Posterior vena cava (tissue), 2 donors: Measurements from ENCODE around the gene CSK. TPM values are rescaled to one million over a fixed set of nuclear protein-coding genes. Genes with fewer than 3 reads are reported as not detected.

ENCODE experiments used
- DNase-seq: peaks from one replicate; pipeline ENCODE4 v3.0.0-alpha.2; 2020; ENCODE audit warnings: low spot score
- intact Hi-C, 2 donors: fragments of 100-400 bp; cut with DNase I; formaldehyde crosslinking; loops; one replicate each; pipeline versions ENCODE4 v1.14.1 to v1.14.2; 2022 to 2023
- total RNA-seq, 2 donors: library from RNA; stranded (reverse); fragmentation: NEBNext Ultra II Directional; extraction: Animal tissue kit (Norgen Biotek cat#: 25700); gene quantifications; one replicate each; pipeline ENCODE4 v1.2.1, GENCODE V29; 2021
- donor health status: DM: yes; HTN: yes; CAD: no.
- donor health status: DM: yes; HTN: yes; CAD: no.

CSK gene
- total RNA-seq, 2 donors from 2014 or later = 29.6 to 31.8 TPM

DNA sequence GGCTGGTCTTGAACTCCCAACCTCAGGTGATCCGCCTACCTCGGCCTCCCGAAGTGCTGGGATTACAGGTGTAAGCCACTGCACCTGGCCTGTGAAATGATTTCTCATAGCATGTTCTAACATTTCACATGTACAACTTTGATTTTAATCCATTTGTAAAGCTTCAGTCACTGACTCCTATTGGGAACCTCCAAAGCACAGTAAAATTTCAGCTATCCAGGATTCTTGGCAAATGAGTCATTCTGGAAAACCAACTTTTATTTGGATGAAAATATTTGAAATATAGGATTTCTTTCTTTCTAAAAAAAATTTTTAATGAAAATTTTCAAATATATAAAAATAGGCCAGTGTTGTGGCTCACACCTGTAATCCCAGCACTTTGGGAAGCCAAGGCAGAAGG is 28.1 kb downstream of the CSK start:
- intact Hi-C loops = no loop called here
- no peak for DNase-seq

DNA sequence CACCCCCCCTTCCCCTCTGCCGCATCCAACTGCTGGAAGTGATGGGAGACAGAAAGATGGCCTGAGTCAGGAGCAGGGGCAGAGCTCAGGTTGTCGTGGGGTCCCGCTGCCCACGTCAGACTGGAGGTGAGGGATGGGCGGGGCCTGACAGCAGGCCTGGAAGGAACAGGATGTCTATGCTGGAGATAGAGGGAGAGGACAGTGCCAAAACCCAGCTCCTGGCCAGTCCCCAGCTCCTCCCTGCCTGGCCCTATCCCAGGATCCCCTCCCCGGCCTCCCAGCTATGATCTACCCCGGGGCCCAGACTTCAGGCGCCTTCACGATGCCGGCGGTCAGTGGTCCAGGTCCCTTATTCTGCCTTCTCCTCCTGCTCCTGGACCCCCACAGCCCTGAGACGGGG is 30.7 kb downstream of the CSK start, which contains the start of gene LMAN1L:
Gene LMAN1L, plus strand, starts transcription at position 303 of the 400 bp plus-strand sequence. Its CDS starts 20 bp downstream, at position 323.
- intact Hi-C loops = no loop called here
- DNase-seq = no peak

DNA sequence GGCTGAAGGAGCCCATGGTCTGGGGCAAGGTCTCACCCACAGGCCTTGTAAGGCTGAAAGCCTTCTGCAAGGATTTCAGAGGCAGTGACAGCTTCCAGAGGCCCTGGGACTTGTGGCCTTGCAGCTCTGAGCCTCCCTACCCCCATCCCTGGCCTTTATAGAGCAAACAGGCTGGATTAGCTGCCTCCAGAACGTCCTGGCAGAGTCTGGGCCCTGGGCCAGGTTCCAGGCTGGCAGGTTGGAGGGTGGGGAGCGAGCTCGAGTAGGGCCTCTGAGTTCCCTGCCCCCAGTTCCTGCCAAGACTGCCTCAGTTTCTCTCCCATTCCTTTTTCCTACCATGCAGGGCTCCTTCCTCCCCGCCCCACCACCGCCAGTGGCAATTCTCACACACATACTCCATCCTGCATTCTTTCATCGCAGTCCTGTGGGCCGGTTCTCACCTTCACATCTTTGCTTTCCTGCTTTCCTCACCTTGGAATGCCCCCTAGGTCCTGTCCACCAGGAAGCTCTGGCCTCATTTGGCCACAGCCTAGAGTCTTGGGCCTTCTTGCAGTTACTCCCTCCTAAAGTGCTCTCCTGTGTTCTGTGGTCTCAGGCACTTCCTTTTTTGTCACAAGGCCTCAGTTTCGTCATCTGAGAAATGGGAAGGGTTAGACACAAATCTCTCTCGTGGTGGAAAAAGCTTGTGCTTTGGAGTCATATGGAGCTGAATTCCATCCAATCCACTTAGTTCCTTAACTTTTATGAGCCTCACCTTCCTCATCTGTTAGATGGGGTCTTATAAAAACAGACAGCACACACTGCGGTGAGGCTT is 33.4 kb downstream of the CSK start:
- intact Hi-C loops = no loop called here

DNA sequence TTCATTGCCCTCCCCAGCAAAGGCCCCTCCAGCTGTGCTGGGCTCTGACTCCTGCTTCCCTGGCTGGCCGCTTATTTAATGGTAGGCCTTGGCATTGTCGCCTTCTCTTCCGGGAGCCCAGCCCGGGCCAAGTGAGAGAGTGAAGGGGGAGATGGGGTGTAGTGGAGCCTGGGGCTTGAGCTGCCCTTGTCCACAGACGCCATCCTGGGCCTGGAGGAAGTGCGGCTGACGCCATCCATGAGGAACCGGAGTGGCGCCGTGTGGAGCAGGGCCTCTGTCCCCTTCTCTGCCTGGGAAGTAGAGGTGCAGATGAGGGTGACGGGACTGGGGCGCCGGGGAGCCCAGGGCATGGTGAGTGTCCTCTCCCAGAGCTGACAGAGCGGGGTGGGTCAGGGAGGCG is 34.1 kb downstream of the CSK start:
- no peak for DNase-seq
- intact Hi-C loops = loop anchor here in 1 of 2 donors (1.0 kb wide), 1 partner anchor 26 kb away; no protein-coding TSS in a partner anchor

More for the DNA sequence above, 33.4 kb downstream of the CSK start:
- no peak for DNase-seq

DNA sequence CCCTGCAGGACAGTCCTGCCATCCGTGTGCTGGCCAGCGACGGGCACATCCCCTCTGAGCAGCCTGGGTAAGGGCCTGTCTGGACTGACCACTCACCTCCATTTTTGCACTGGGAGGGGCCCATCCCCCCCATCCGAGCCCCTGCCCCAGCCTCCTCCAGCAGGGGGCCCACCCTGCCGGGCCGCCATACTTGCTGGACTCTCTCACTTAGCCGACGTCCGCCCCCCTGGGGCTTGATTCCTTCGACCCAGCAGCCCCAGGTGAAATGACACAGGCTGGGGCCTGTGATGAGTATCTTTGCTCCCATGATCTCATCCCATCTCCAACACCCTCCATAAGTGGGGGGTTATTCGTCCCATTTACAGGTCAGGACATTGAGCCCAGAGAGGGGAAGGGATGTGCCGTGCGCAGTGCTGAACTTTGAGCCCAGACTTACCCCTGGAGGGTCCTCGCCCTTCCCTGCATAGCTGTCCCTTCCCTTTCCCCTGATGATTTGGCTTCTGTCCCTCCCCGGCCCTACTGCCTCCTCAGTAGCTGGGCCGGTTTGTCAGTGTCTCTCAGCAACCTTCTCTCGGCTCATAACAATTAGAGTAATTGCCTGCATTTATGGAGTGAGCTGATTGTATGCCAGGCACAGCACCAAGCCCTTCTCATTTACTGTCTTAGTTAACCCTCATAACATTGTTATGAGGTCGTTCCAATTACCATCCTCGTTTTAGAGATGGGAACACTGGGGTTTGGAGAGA is 34.9 kb downstream of the CSK start:
- DNase-seq = no peak
- intact Hi-C loops = loop anchor here in 1 of 2 donors (1.0 kb wide), 1 partner anchor 26 kb away; no protein-coding TSS in a partner anchor

DNA sequence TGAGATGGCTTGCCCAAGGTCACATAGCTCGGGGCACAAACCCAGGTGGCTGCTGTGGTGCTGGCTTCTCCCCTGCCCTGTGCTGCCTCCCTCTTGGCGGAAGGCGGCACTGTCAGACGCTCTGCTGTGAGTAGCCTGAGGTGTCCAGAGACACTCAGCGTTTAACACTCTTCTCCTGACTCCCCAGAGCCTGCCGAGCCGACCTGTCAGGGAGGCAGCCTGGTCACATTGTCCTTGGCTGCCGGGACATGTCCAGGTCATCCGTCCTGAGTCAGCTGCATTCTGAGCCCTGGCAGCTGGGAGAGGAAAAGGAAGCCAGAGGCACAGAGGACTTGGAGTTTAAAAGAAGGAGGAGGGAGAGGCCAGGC is 35.5 kb downstream of the CSK start:
- intact Hi-C loops = no loop called here
- no peak for DNase-seq

DNA sequence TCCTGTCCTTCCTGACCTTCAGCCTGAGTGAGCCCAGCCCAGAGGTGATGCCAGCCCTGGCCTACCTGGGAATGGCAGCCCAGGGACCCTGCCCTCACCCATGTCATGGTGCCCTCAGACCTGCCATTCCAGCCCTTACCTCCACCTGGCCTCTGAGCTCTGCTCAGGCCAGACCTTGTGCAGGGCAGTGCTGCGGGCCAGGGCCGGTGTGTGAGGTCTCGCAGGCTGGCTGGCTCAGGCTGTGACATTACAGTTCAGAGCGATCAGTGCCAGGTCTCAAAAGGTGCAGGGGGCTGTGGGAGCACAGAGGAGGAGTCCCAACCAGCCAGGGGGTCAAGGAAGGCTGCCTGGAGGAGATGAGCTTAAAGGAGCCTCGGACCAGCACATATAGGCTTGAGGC is 38.2 kb downstream of the CSK start:
- intact Hi-C loops = no loop called here
- no peak for DNase-seq

DNA sequence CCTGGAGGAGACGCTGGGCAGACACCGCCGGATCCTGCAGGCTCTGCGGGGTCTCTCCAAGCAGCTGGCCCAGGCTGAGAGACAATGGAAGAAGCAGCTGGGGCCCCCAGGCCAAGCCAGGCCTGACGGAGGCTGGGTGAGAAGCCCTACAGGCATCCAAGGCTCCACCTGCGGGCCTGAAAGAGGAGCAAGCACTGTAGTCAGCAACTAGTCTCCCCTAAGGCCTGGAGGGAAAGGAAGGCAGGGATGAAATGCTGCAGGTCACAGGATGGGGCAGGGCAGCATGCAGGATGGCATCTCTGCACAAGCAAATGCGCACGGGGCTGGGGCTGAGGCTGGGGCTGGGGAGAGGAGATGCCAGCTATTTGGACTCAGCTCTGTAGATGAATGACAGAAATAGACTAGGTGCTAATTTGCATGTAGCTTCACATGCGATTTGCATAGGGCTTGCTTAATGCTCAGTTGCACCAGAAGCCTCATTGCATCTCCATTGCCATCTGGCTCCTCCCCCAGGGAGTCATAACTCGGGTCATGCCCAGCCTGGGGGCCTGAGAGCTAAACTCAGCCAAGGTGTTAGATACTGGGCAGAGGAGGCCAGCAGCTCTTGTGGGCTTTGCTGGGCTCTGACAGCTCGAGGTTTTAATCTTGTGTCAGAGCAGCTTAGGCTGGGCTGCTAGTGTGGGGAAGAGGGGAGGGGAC is 39.4 kb downstream of the CSK start:
- intact Hi-C loops = no loop called here
- no peak for DNase-seq

DNA sequence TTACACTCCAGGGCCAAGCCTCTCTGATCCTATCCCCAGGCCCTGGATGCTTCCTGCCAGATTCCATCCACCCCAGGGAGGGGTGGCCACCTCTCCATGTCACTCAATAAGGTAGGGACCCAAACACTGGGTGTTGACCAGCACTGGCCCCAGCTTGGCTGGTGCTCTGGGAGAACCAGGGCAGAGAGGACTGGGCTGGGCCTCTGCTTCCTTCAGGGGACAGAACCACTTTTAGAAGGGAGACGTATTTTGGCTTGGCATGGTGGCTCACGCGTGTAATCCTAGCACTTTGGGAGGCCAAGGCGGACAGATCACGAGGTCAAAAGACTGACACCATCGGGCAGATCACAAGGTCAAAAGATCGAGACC is 39.9 kb downstream of the CSK start:
- intact Hi-C loops = no loop called here
- no peak for DNase-seq

DNA sequence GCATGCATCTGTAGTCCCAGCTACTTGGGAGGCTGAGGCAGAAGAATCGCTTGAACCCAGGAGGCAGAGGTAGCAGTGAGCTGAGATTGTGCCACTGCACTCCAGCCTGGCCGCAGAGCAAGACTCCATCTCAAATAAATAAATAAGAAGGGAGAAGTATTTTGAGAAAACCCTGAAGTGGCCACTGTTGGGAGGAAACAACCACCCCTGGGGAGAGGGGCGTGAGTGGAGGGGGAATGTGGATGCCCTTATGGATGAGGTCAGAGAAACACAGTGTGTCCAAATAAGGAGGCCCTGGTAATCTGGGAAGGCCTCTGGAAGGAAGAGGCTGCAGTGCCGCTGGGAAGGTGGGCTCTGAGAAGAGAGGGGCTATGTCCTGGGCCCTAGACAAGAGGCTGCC is 40.4 kb downstream of the CSK start:
- intact Hi-C loops = no loop called here
- no peak for DNase-seq

DNA sequence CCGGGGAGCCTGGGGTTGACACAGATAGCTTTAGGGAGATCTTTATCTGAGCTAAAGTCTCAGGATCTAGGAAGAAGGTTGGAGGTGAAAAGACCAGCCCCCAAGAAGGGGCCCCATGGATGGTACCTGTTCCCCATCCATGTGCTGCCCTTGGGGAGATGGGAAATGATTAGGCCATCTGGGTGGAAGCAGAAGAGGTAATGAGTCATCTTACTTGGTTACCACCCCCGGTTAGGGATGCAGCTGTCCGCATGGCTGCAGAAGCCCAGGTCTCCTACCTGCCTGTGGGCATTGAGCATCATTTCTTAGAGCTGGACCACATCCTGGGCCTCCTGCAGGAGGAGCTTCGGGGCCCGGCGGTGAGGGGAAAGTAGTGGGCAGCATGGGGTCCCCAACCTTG is 41.4 kb downstream of the CSK start:
- DNase-seq = no peak
- intact Hi-C loops = no loop called here

DNA sequence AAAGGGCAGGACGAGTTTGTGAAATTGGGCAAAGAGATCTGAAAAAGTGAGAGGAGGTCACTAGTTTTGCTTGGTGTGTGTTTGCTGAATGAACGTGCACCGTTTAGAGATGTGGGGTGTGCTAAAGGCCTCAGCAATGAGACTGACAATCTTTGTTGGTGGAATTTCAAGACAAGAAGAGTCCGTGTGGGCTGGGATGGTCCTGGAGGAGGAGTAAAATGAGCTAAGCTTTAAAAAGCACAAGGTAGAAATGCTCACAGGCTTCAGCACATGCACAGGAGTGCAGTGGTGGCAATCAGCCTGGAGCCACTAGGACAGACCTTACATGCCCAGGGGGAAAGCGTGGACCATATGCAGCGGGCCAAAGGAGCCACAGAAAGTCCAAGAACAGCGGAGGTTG is 43.1 kb downstream of the CSK start:
- intact Hi-C loops = no loop called here
- DNase-seq = no peak

DNA sequence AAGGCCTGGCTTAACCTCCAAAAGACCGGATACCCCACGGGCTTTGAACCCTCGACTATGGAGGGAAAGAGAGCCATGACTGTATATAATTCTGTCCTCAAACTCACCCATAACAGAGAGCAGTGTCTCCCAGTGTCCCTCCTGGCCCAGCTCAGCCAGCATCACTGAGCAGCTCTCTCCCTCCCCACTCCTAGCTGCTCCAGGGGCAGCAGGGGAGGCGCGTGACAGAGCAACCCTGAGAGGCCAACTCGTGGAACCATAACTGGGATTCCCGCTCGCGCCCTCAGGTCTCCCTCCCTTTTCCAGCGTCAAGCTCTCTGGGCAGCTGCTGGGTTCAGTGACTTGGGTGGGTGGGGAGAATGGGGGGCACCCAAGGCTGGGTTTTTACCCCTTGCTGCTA is 44.0 kb downstream of the CSK start:
- intact Hi-C loops = no loop called here

DNA sequence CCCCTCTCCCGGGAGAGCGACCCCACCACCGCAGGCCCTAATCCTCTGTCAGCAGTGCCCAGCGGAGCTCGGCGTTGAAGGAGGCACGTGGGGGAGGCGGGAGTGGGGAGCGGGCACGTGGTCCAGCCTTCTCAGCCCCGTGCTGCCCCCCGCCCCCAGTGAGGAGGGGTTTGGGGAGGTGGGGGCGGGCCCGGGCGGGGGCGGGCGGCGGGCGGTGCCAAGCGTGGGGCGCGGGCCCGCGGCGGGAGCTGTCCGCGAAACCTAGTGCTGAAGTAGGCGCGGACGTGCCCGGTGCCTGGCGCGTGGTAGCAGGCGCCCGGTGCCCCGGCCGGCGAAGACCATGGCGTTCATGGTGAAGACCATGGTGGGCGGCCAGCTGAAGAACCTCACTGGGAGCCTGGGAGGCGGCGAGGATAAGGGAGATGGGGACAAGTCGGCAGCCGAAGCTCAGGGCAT is 44.5 kb downstream of the CSK start, which contains the start of gene CPLX3:
Gene CPLX3, plus strand, starts transcription at position 264 of the 456 bp plus-strand sequence. Its CDS starts 77 bp downstream, at position 341.
- DNase-seq = no peak
- intact Hi-C loops = no loop called here

More for the DNA sequence above, 44.0 kb downstream of the CSK start:
- no peak for DNase-seq

DNA sequence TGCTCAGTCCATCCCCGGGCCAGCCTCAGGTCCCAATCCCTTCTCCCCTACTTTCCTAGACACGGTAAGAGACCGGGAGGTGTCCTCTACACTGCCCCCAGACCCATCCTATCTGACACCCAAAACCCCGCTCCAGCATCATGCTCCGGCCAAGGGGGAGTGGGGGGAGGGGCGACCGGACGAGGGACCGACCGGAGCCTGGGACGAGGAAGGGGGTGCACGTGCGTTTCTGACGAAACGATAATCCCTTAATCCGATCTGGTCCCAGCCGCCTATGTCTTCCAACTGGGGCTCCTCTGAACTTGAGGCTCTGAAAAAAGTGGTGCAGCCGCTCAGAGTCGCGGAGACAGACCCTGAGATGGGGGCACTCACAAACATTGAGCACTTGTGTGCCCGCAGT is 45.0 kb downstream of the CSK start:
- intact Hi-C loops = no loop called here
- no peak for DNase-seq

DNA sequence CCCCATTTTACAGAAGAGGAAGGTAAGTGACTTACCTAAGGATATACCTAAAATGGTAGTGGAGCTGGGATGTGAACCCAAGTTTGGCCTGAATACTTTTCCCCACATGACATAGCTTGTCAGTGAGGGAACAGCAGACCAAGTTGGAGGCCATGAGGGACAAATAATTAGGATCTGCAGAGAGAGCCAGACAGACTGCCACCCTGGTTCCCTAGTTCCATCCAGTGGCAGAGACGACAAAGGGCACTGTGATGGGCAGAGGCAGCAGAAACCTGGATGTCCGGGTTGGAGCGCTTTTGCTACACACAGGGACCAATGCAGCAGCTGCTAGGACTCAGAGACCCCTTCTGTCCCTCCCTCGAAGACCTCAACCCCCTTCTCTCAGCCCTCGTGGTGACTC is 45.7 kb downstream of the CSK start:
- intact Hi-C loops = no loop called here
- no peak for DNase-seq

DNA sequence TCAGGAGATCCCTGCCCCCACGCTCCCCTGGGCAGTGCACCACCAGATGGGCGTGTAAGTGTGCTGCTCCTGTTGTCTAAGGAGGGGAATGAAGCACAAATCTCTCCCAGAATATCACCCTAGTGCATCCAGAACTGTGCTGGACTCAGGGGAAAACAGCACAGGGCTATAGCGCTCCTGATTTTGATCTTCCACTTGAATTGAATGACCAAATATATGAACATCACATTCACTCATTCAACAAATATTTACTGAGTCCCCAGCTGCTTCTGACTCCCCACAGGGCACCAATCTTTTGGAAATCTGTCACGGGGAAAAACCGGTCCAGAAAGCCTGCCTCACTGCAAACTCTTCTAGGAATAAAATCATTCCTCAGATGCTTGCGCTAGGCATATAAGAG is 47.0 kb downstream of the CSK start:
- no peak for DNase-seq
- intact Hi-C loops = no loop called here

DNA sequence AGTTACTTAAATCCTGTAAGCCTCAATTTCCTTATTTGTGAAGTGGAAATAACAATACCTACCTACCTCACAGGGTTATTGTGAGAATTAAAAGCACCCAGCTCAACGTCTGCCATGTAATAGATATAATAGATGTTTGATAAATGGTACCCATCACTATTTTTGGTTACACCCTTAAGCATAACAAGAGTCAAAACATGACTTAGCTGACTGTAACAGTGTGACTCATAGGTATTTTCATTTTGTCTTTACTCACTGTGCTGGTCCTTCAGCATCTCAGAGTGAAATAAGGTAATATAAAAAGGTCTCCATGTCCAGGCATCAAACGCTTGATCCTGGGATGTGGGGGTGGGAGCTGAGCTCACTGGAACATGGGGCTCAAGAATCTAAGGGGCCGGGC is 47.6 kb downstream of the CSK start:
- intact Hi-C loops = no loop called here
- DNase-seq = no peak

DNA sequence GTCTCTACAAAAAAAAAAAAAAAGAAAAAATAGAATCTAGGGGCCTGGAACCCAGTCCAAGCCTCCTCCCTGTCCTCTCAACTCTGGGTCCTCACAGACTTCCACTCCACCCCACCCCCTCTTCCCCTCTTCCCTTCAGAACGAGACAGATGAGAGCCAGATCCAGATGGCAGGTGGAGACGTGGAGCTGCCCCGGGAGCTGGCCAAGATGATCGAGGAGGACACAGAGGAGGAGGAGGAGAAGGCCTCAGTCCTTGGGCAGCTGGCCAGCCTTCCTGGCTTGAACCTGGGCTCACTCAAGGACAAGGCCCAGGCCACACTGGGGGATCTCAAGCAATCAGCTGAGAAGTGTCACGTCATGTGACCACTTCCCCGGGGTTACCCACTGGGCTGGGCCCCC is 48.1 kb downstream of the CSK start:
- no peak for DNase-seq
- intact Hi-C loops = no loop called here

DNA sequence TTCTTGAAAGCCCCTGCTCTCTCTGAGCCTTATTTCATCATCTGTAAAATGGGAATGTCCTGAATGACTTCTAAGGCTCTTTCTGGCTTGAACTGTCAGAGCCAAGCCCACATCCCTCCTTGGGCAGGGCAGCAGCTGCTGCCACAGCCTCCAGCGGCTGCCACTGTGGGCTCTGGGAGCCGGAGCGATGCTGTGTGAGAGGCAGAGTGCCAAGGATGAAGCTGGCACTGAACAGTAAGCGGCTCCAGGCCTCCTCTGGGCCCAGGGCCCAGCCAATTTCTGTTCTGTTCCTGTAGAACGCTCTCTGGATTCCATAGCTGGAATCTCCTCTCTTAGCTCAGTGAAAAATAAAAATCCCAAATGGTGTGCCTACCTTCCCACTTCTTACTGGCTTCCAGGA is 49.0 kb downstream of the CSK start:
- no peak for DNase-seq
- intact Hi-C loops = no loop called here
